Activated CD8-positive, alpha-beta memory T cell treated with anti-CD3 and anti-CD28 coated beads, Interleukin-2, amount 10 ng/mL, durations not matched to agents 7 days and 5 days (primary cell): ENCODE data around the gene OR6J1. TPM values are rescaled to one million over a fixed set of nuclear protein-coding genes. Genes with fewer than 3 reads are reported as not detected.

ENCODE experiments used
- total RNA-seq, 2 experiments: library from RNA; stranded (reverse); gene quantifications; one replicate each; pipeline ENCODE4 v1.2.3, GENCODE V29; 2021

OR6J1 gene
- total RNA-seq, 2 experiments from 2014 or later, result not detected

Other genes starting within 250 kb of the OR6J1 start
- 100 to 1,000 TPM; 115 to 185 TPM for gene DAD1, start 55.1 kb downstream of the OR6J1 start, total RNA-seq
- 10 to 100 TPM; 11.8 to 13.8 TPM for gene ABHD4, start 46.1 kb downstream of the OR6J1 start, total RNA-seq
- gene OXA1L, start 122.3 kb upstream of the OR6J1 start, total RNA-seq, result 100 to 1,000 TPM; 106 to 133 TPM
- under 1 TPM; 0.16 to 0.58 TPM for gene SLC7A7, start 171.1 kb upstream of the OR6J1 start, total RNA-seq
- 100 to 1,000 TPM; 107 to 147 TPM for gene MRPL52, start 185.5 kb upstream of the OR6J1 start, total RNA-seq
- 1 to 10 TPM; 1.3 to 2.5 TPM for gene MMP14, start 192.2 kb upstream of the OR6J1 start, total RNA-seq
- 10 to 100 TPM; 59.0 to 60.1 TPM for gene LRP10, start 227.4 kb upstream of the OR6J1 start, total RNA-seq
- under 1 TPM; 0.26 to 0.93 TPM for gene REM2, start 238.9 kb upstream of the OR6J1 start, total RNA-seq